Measurements from ENCODE around the gene KCNQ2.

- TF ChIP-seq, protein P1, sequence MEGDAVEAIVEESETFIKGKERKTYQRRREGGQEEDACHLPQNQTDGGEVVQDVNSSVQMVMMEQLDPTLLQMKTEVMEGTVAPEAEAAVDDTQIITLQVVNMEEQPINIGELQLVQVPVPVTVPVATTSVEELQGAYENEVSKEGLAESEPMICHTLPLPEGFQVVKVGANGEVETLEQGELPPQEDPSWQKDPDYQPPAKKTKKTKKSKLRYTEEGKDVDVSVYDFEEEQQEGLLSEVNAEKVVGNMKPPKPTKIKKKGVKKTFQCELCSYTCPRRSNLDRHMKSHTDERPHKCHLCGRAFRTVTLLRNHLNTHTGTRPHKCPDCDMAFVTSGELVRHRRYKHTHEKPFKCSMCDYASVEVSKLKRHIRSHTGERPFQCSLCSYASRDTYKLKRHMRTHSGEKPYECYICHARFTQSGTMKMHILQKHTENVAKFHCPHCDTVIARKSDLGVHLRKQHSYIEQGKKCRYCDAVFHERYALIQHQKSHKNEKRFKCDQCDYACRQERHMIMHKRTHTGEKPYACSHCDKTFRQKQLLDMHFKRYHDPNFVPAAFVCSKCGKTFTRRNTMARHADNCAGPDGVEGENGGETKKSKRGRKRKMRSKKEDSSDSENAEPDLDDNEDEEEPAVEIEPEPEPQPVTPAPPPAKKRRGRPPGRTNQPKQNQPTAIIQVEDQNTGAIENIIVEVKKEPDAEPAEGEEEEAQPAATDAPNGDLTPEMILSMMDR (IDR thresholded peaks at IDR 0.05; ENCODE audit: insufficient read depth, low read depth, low read length), result no peak
- TF ChIP-seq EZH2 (IDR thresholded peaks at IDR 0.05; ENCODE audit: insufficient read depth, low read length), result no peak
Measured at GRCh38 chr20:63442100-63442493, 30.4 kb downstream of the KCNQ2 start.
